ENCODE measurements around the gene USP21.

USP21 gene

DNA sequence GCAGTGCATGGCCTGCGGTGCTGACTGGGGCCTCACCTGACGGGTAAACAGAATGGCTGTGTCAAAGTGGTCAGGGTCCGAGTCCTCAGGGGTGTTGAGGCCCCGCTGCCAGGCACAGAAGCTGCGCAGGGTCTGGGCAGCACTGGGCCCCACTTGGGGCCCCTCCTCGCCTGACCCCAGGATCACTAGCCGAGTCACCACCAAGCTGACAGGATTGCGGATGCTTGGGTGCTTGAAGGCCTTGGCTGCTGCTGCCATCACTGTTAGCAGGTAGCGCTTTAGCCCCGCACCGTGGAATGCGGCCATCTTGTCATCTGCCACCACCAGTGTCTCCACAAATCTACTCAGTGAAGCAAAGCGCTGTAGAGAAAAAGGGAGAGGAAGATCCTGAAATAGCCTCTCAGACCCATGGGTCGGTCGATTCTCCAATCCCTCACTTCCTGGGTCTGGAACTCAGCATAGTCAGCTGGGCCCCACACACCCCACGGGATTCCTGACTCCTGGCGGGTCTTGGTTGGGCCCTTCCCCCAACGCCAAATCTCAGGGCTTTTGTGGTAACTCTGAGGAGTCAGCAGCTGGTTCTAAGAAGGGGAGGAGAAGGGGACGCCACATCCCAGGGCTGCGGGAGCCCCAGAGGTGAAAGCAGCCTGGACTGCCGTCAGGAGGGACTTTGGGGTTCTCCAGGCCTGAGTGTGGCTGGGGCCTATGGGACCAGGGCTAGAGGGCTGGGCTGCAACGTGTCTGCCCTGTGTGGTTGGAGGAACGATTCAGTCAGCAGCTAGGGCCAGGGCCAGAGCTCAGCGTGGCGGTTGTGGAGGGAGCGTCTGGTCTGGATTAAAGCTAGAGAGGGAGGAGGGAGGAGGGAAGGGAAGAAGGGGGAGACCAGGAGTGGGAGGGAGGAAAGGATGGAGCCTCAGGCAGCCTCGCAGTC lies 37.5 kb downstream of the USP21 start:
- no peak for FAIRE-seq

GRCh38 chr1:161197560-161198193 lies 38.4 kb downstream of the USP21 start:
- FAIRE-seq, result no peak

- FAIRE-seq, result no peak
These were observed 39.0 kb downstream of the USP21 start for GRCh38 chr1:161198194-161198896.

DNA sequence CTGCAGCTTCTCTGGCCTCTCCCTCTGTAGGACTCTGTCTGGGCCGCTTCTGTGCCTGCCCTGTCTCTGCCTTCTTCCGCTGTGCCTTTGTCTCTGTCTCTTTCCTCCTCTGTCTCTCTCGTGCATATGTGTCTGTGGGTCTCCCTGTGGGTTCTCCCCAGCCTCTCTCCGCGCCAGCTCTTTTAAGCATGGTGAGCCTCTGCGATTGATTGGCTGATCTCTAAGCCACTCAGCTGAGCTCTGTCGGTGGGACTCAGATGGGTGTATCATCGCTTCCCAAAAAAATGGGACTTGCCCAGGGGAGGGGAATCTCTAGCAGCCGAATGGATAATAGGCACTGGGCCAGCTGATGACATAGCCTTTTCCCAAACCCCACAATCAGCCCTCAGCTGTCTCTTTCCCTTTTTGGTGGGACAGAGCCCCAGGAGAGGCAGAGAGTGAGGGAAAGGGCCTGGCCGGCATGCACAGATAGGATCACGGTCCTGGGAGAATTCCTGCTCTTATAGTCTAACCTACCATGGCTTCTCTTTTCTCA lies 39.7 kb downstream of the USP21 start, which contains the start of gene ADAMTS4:
ADAMTS4 (minus strand) TSS at position 158 of the 535 bp plus-strand sequence. CDS start 427 bp downstream, outside the sequence.
- no peak for FAIRE-seq

GRCh38 chr1:161199506-161200139 lies 40.3 kb downstream of the USP21 start:
- FAIRE-seq, result no peak

DNA sequence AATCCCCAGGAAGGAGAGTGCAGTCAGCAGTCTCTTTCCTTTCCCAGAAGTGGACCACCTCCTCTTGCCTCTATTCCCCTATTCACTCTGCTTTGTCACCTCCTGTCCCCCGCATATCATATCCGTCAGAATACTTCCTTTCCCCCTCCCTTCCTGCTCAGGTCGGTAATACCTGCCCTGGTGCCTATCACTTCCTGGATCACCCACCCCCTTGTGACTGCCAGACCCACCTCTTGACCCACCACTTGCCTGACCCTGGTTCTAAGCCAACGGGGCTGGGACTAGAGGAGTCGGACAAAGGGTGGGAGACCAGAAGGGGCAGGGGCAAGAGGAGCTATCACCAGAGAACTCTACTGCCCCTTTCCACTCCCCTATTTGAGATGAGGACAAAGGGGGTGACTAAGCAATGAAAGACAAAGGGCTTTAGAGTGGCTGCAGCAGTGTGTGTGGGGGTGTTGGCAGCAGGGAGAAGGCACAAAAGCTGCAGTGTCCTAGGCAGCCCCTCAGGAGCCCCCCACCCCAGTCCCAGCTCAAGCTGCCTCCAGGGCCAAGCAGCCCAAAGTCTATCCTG lies 41.2 kb downstream of the USP21 start:
- FAIRE-seq, result no peak

GRCh38 chr1:161200992-161201835 lies 41.9 kb downstream of the USP21 start:
- no peak for FAIRE-seq

- peak; percentile 98 for FAIRE-seq
These were observed 42.8 kb downstream of the USP21 start, which contains the start of gene NDUFS2 for GRCh38 chr1:161201836-161202712. Gene NDUFS2 (plus strand): TSS chr1:161202367. CDS start chr1:161202386, 19 bp downstream.

DNA sequence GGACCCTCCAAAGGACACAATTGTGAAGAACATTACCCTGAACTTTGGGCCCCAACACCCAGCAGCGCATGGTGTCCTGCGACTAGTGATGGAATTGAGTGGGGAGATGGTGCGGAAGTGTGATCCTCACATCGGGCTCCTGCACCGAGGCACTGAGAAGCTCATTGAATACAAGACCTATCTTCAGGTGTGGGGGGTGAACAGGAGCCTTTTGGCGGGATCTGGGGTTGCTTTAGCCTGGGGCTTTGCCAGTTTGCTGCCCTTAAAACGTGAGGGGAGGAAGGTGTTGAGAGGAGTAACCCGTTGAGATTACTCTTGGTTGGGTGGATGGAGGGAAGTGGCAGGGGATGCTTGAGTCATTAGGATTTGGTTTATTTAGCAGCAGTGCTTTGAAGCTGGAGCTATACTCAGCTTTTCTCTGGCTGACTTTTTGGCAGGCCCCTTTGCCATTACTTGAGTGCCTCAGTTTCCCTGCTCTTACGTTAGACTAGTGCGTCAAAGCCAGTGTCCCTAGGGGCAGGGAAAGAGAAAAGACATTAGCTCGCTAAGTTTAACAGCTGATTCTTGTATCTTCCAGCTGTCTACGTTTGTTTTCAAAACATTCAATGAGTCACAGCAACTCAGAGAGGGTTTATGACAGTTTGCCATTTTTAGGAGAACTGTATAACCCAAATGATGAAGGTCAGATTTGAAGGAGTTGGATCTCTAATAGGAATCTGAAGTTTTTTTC lies 47.3 kb downstream of the USP21 start:
- FAIRE-seq, result no peak

- FAIRE-seq, result no peak
These were observed 47.9 kb downstream of the USP21 start for GRCh38 chr1:161207173-161207572.

GRCh38 chr1:161209790-161210409 lies 50.6 kb downstream of the USP21 start:
- peak; percentile 47 for FAIRE-seq

- FAIRE-seq, result no peak
These were observed 55.1 kb downstream of the USP21 start for GRCh38 chr1:161214369-161214768.

DNA sequence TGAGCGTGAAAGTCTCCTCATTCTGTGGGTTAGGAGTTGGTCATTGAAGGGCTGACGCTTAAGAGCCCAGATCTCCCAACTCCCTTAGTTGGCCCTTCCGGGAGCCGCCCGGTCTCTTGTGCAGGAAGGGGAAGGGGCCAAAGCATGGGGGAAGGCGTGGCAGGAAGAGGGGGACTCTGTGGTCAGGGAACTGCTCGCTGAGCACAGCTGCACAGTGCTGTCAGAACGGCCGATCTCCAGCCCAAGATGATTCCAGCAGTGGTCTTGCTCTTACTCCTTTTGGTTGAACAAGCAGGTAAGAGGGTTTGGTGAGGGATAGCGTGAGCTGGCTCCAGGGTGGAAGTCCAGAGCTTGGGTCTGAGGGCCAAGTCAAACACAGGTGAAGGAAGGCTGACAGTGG lies 55.8 kb downstream of the USP21 start, which contains the start of gene FCER1G:
FCER1G (plus strand) TSS at position 220 of the 400 bp plus-strand sequence; CDS start at position 247, 27 bp downstream.
- no peak for FAIRE-seq
